Muscle of back (tissue), 11 donors: Measurements from ENCODE around the gene ECSIT. TPM values are rescaled to one million over a fixed set of nuclear protein-coding genes. Genes with fewer than 3 reads are reported as not detected.
A peak's percentile ranks its signal among the peaks of the same experiment; 100 is the strongest.
"Not testable (repeated sequence)": the region's sequence is repeated elsewhere in the genome, so short reads cannot be mapped to it uniquely, and the experiment has no call there.

Experiments
- DNase-seq, 3 donors: peaks; one replicate each; pipeline versions ENCODE4 v3.0.0 to v3.0.0-alpha.2; 2013
- polyA plus RNA-seq, 10 donors: library from polyadenylated mRNA; unstranded; fragments of 120-200 nt; gene quantifications; one replicate each; pipeline ENCODE4 v1.2.1, GENCODE V29; 2013; ENCODE audit not compliant: insufficient read length in 10 of 10

Gene ECSIT
- polyA plus RNA-seq, 10 donors, result 29.7 to 48.4 (median 39.1) TPM

- no peak for DNase-seq
These were observed 48.8 kb downstream of the ECSIT start for GRCh38 chr19:11479898-11480714.

- peak in 1 of 3 donors; percentile 27 for DNase-seq
These were observed 49.6 kb downstream of the ECSIT start for GRCh38 chr19:11479090-11479897.

GRCh38 chr19:11478167-11479089 is 50.5 kb downstream of the ECSIT start:
- DNase-seq, result no peak

- DNase-seq, result no peak
These were observed 53.1 kb downstream of the ECSIT start for GRCh38 chr19:11475861-11476260.

- DNase-seq, result not testable (repeated sequence)
These were observed 53.6 kb downstream of the ECSIT start for GRCh38 chr19:11475343-11475742.

- no peak for DNase-seq
These were observed 55.2 kb downstream of the ECSIT start for GRCh38 chr19:11473725-11474124.

GRCh38 chr19:11468266-11468845 is 60.6 kb downstream of the ECSIT start:
- not testable (repeated sequence) for DNase-seq

GRCh38 chr19:11465600-11465999 is 63.3 kb downstream of the ECSIT start:
- no peak for DNase-seq

GRCh38 chr19:11464333-11465265 is 64.3 kb downstream of the ECSIT start:
- no peak for DNase-seq

- no peak for DNase-seq
These were observed 65.5 kb downstream of the ECSIT start for GRCh38 chr19:11463391-11463790.

- DNase-seq, result no peak
These were observed 67.5 kb downstream of the ECSIT start for GRCh38 chr19:11461453-11461852.

GRCh38 chr19:11460207-11460606 is 68.7 kb downstream of the ECSIT start:
- DNase-seq, result no peak

GRCh38 chr19:11458912-11459311 is 70.0 kb downstream of the ECSIT start:
- not testable (repeated sequence) for DNase-seq

- DNase-seq, result no peak
These were observed 70.6 kb downstream of the ECSIT start for GRCh38 chr19:11458236-11458900.

GRCh38 chr19:11457831-11458230 is 71.1 kb downstream of the ECSIT start:
- DNase-seq, result no peak

- DNase-seq, result no peak
These were observed 71.8 kb downstream of the ECSIT start for GRCh38 chr19:11457115-11457514.

- DNase-seq, result no peak
These were observed 72.3 kb downstream of the ECSIT start for GRCh38 chr19:11456659-11457058.
